Measurements from ENCODE around the gene STATH.
"Not testable (repeated sequence)": the region's sequence is repeated elsewhere in the genome, so short reads cannot be mapped to it uniquely, and the experiment has no call there.

Gene STATH

GRCh38 chr4:69995526-69996016, at the start of gene STATH:
Gene STATH, plus strand, starts transcription at chr4:69995966. Its CDS starts 2,472 bp downstream, at chr4:69998438.
- no peak for DNase-seq

GRCh38 chr4:69951602-69952001, 44.2 kb upstream of the STATH start:
- DNase-seq, result no peak

GRCh38 chr4:69957209-69957608, 38.6 kb upstream of the STATH start:
- DNase-seq, result no peak

GRCh38 chr4:69965628-69966027, 30.1 kb upstream of the STATH start, which contains the start of gene CSN2:
Gene CSN2, minus strand, starts transcription at chr4:69965728. Its CDS starts 4,733 bp downstream, at chr4:69960995.
- no peak for DNase-seq

GRCh38 chr4:69970071-69970470, 25.7 kb upstream of the STATH start:
- DNase-seq, result no peak

GRCh38 chr4:69974631-69975030, 21.1 kb upstream of the STATH start:
- DNase-seq, result no peak

GRCh38 chr4:69977582-69977981, 18.2 kb upstream of the STATH start:
- no peak for DNase-seq

- no peak for DNase-seq
Measured at GRCh38 chr4:69984030-69984443, 11.7 kb upstream of the STATH start.

- DNase-seq, result no peak
Measured at GRCh38 chr4:69986663-69987062, 9.1 kb upstream of the STATH start.

- DNase-seq, result no peak
Measured at GRCh38 chr4:69991016-69991415, 4.8 kb upstream of the STATH start.

- no peak for DNase-seq
Measured at GRCh38 chr4:69994782-69995181, 984 bp upstream of the STATH start.

- DNase-seq, result no peak
Measured at GRCh38 chr4:69999420-69999819, 3.7 kb downstream of the STATH start.

- no peak for DNase-seq
Measured at GRCh38 chr4:70000711-70001110, 4.9 kb downstream of the STATH start.

GRCh38 chr4:70002507-70002906, 6.7 kb downstream of the STATH start:
- DNase-seq, result no peak

- no peak for DNase-seq
Measured at GRCh38 chr4:70008771-70009170, 13.0 kb downstream of the STATH start.

- not testable (repeated sequence) for DNase-seq
Measured at GRCh38 chr4:70019006-70019405, 23.2 kb downstream of the STATH start.

GRCh38 chr4:70023218-70023617, 27.5 kb downstream of the STATH start:
- DNase-seq, result no peak

- DNase-seq, result no peak
Measured at GRCh38 chr4:70027011-70027410, 31.2 kb downstream of the STATH start.

- DNase-seq, result not testable (repeated sequence)
Measured at GRCh38 chr4:70028159-70028558, 32.4 kb downstream of the STATH start, which contains the start of gene HTN3. Gene HTN3, plus strand, starts transcription at chr4:70028459. Its CDS starts 2,282 bp downstream, at chr4:70030741.

- not testable (repeated sequence) for DNase-seq
Measured at GRCh38 chr4:70037559-70037958, 41.8 kb downstream of the STATH start.

- not testable (repeated sequence) for DNase-seq
Measured at GRCh38 chr4:70039928-70040327, 44.2 kb downstream of the STATH start.

- DNase-seq, result no peak
Measured at GRCh38 chr4:70041652-70042286, 46.0 kb downstream of the STATH start.

GRCh38 chr4:70050138-70050537, 54.4 kb downstream of the STATH start, which contains the start of gene HTN1:
Gene HTN1, plus strand, starts transcription at chr4:70050438. Its CDS starts 2,639 bp downstream, at chr4:70053077.
- not testable (repeated sequence) for DNase-seq
